ENCODE data around the gene TXNRD1. TPM values are rescaled to one million over a fixed set of nuclear protein-coding genes. Genes with fewer than 3 reads are reported as not detected.

Gene TXNRD1
- total RNA-seq, 1 donor = 350 TPM

DNA sequence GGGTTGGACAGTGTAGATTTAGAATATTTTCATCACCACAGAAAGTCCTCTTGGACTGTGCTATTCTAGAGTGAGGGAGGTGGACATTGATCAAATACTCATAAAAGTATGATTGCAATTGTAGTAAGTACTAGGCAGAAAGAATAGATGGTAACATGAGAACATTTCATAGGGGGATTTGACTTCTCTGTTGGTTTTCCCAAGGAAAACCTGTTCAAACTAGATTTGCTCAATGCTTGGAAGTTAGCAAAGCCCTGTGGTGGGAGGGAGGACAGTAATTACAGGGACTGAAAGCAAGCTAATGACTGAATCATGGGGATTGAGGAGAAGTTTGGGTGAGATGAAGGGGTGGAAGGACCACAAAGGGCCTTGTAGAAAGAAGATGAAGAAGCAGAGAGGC lies 63.6 kb downstream of the TXNRD1 start:
- DNase-seq (ENCODE audit: low read depth) = no peak
- TF ChIP-seq, protein P1, sequence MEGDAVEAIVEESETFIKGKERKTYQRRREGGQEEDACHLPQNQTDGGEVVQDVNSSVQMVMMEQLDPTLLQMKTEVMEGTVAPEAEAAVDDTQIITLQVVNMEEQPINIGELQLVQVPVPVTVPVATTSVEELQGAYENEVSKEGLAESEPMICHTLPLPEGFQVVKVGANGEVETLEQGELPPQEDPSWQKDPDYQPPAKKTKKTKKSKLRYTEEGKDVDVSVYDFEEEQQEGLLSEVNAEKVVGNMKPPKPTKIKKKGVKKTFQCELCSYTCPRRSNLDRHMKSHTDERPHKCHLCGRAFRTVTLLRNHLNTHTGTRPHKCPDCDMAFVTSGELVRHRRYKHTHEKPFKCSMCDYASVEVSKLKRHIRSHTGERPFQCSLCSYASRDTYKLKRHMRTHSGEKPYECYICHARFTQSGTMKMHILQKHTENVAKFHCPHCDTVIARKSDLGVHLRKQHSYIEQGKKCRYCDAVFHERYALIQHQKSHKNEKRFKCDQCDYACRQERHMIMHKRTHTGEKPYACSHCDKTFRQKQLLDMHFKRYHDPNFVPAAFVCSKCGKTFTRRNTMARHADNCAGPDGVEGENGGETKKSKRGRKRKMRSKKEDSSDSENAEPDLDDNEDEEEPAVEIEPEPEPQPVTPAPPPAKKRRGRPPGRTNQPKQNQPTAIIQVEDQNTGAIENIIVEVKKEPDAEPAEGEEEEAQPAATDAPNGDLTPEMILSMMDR (IDR thresholded peaks at IDR 0.05; ENCODE audit: insufficient read depth, low read length) = no peak
- H3K4me3 ChIP-seq (ENCODE audit: low read depth, low read length) = peak overlapping the region; percentile 19

DNA sequence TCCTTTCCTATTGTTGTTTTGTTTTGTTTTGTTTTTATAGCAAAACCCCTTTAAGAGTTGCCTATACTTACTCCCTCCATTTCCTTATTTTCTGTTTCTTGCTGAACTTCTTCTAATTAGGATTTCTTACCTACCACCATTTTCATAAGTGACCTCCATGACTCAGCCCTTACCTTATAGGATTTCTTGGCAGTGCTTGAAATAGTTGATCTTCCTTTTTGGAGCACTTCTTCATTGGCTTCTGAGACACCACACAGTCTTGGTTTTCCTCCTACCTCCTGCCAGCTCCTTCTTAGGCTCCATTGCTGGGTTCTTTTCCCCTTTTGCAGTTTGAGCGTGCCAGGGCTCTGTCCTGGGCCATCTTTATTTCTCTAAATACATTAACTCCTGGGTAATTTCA lies 64.5 kb downstream of the TXNRD1 start:
- H3K4me3 ChIP-seq (ENCODE audit: low read depth, low read length) = peak overlapping the region; percentile 45
- TF ChIP-seq, protein P1 (IDR thresholded peaks at IDR 0.05; ENCODE audit: insufficient read depth, low read length) = no peak
- no peak for DNase-seq (ENCODE audit: low read depth)

DNA sequence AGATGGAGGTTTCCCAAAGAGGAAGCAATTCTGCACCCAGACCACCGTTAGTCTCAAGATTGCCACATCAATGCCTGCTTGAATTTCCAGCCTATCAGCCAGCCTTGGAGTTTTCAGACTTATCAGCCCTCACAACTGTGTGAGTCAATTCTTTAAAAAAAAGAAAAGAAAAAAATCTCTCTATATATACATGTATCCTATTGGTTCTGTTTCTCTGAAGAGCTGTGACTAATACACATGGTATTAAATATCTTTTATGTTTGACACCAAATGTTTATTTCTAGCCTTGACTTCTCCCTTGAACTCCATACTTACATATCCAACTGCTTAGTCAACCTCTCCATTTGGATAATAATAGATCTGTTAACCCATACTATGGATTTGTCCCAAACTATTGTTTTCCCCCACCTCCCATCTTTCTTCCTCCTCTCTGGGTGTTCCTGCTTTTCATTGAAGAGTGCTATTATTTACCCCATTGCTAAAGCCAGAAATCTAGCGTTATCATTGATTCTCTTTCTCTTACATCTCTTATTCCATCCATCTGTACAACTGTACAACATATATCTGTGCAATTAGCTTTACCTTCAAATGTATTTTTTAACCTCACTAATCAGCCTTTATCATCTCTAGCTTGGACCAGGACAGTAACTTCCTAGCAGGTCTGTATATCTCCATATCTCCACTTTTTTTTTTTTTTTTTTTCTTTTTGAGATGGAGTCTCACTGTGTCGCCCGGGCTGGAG lies 65.3 kb downstream of the TXNRD1 start:
- DNase-seq (ENCODE audit: low read depth) = peak; percentile 97
- TF ChIP-seq, protein P1 (IDR thresholded peaks at IDR 0.05; ENCODE audit: insufficient read depth, low read length) = no peak
- H3K4me3 ChIP-seq (ENCODE audit: low read depth, low read length) = peak overlapping the region; percentile 45

DNA sequence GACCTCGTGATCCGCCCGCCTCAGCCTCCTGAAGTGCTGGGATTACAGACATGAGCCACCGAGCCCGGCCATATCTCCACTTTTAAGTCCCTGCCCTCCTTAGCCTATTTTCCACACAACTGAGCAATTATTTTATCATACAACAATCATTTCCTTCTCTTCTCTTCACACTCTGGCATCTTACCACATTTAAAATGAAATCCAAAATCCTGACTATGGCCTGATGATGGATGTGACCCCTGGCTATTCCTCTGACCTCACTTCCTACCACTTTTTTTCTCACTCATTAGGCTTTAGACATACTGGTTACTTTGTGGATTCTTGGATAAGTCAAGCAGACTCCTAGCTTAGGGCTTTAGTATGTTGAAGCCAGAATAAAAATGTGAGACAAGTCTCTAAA lies 66.1 kb downstream of the TXNRD1 start:
- peak; percentile 65 for DNase-seq (ENCODE audit: low read depth)
- TF ChIP-seq, protein P1 (IDR thresholded peaks at IDR 0.05; ENCODE audit: insufficient read depth, low read length) = no peak
- no peak overlapping the region for H3K4me3 ChIP-seq (ENCODE audit: low read depth, low read length)

DNA sequence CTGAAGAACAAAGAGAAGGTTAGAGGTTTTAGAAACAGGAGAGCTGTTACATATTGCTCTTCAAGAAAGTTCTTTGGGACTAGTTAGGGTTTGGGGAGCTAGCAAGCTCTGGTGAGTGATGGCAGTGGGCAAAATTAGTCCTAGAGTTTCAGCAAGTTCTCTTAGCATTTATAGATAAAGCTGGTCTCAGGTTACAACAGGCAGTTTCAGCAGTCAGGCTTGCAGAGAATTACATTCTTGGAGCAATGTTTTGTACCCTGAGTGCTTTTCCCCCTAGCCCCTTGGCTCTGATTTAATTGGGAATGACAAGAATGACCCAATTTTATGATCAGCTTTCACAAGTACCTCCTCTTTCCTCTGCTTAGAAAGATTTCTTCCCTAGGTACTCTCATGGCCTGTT lies 66.5 kb downstream of the TXNRD1 start:
- TF ChIP-seq, protein P1 (IDR thresholded peaks at IDR 0.05; ENCODE audit: insufficient read depth, low read length) = no peak
- DNase-seq (ENCODE audit: low read depth) = peak; percentile 79
- no peak overlapping the region for H3K4me3 ChIP-seq (ENCODE audit: low read depth, low read length)

DNA sequence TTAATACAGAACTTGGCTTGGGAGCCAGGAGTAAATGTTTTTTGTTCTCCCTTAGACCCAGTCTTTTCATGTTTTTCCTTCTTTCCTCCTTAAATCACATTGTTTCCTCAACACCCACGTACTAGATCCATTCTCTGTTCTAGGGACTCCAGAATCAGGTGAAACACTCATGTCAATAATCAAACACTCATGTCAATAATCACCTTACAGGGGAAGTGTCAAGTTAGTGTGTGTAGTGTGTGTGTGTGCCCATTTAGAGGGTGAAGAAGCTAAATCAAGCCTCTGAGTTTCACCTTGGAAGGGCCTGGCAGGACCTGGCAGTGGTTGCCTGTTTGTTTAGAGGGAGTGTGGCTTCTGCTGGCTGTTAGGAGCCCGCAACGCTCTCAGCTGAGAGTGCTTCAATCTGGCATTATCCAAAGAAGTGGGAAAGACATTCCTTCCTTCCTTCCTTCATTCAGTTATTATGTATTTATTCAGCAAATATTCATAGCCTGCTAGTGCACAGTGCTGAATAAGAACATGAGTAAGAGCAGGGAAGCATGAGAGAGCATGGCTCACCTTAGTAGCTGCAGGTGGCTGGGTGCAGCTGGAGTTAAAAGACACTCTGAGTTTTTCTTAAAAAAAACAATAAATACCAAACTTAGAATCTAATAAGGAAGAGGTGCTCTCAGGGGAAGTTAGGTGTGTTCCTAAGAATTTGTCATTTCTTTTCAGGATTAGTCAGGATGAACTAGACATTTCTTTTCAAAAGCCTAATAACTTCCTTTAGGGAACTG lies 70.3 kb downstream of the TXNRD1 start:
- H3K4me3 ChIP-seq (ENCODE audit: low read depth, low read length) = peak overlapping the region; percentile 97
- TF ChIP-seq, protein P1 (IDR thresholded peaks at IDR 0.05; ENCODE audit: insufficient read depth, low read length) = no peak
- peak; percentile 54 for DNase-seq (ENCODE audit: low read depth)
